ENCODE measurements around the gene SORCS2. TPM values are rescaled to one million over a fixed set of nuclear protein-coding genes. Genes with fewer than 3 reads are reported as not detected.

Gene SORCS2
- total RNA-seq, 1 donor, result 0.27 TPM

GRCh38 chr4:7536876-7537275, 344.5 kb downstream of the SORCS2 start:
- no peak for DNase-seq (ENCODE audit: low read depth)
- no peak for TF ChIP-seq CTCF (IDR thresholded peaks at IDR 0.05; ENCODE audit: insufficient read depth, low read length)
- no peak overlapping the region for H3K4me3 ChIP-seq (ENCODE audit: low read depth, low read length)

- no peak for TF ChIP-seq CTCF (IDR thresholded peaks at IDR 0.05; ENCODE audit: insufficient read depth, low read length)
- no peak overlapping the region for H3K4me3 ChIP-seq (ENCODE audit: low read depth, low read length)
- no peak for DNase-seq (ENCODE audit: low read depth)
These were observed 345.6 kb downstream of the SORCS2 start for GRCh38 chr4:7537853-7538400.

GRCh38 chr4:7538518-7538917, 346.2 kb downstream of the SORCS2 start:
- DNase-seq (ENCODE audit: low read depth), result no peak
- no peak overlapping the region for H3K4me3 ChIP-seq (ENCODE audit: low read depth, low read length)
- no peak for TF ChIP-seq CTCF (IDR thresholded peaks at IDR 0.05; ENCODE audit: insufficient read depth, low read length)

- H3K4me3 ChIP-seq (ENCODE audit: low read depth, low read length), result no peak overlapping the region
- no peak for TF ChIP-seq CTCF (IDR thresholded peaks at IDR 0.05; ENCODE audit: insufficient read depth, low read length)
- no peak for DNase-seq (ENCODE audit: low read depth)
These were observed 346.8 kb downstream of the SORCS2 start for GRCh38 chr4:7539186-7539585.

- no peak for TF ChIP-seq CTCF (IDR thresholded peaks at IDR 0.05; ENCODE audit: insufficient read depth, low read length)
- no peak overlapping the region for H3K4me3 ChIP-seq (ENCODE audit: low read depth, low read length)
- no peak for DNase-seq (ENCODE audit: low read depth)
These were observed 347.3 kb downstream of the SORCS2 start for GRCh38 chr4:7539659-7540058.

- H3K4me3 ChIP-seq (ENCODE audit: low read depth, low read length), result no peak overlapping the region
- no peak for TF ChIP-seq CTCF (IDR thresholded peaks at IDR 0.05; ENCODE audit: insufficient read depth, low read length)
- DNase-seq (ENCODE audit: low read depth), result no peak
These were observed 347.9 kb downstream of the SORCS2 start for GRCh38 chr4:7540206-7540605.
